ENCODE results near the gene MBNL2. TPM values are rescaled to one million over a fixed set of nuclear protein-coding genes. Genes with fewer than 3 reads are reported as not detected.

The MBNL2 gene
- polyA plus RNA-seq, 1 experiment, result 44.0 TPM

GRCh38 chr13:97289514-97290298 lies 67.6 kb downstream of the MBNL2 start:
- POLR2A ChIA-PET, result no interaction called here
- DNase-seq (ENCODE audit: low read depth, low spot score), result no peak
- CTCF ChIA-PET, result no interaction called here
- no peaks in the 10 kb centered on the region; the same call in 1 of the 2 replicates for H3K9me3 ChIP-seq (ENCODE audit: control insufficient read depth, insufficient read depth, low read length)
- no peak overlapping the region for H3K27ac ChIP-seq (ENCODE audit: low read depth, low read length)
- H3K4me3 ChIP-seq (ENCODE audit: low read depth, low read length), result no peak overlapping the region
- H3K27me3 ChIP-seq (ENCODE audit: control insufficient read depth, insufficient read depth, low read length), result no peaks in the 10 kb centered on the region
- no peak for TF ChIP-seq CTCF (IDR thresholded peaks at IDR 0.05; ENCODE audit: low read depth, low read length)

GRCh38 chr13:97295283-97296182 lies 73.4 kb downstream of the MBNL2 start:
- Histone ChIP-seq H3K9me3 (ENCODE audit: control insufficient read depth, insufficient read depth, low read length) (no peaks in the 10 kb centered on the region; the same call in 1 of the 2 replicates), H3K4me3 (ENCODE audit: low read depth, low read length) (no peak overlapping the region), H3K27me3 (ENCODE audit: control insufficient read depth, insufficient read depth, low read length) (no peaks in the 10 kb centered on the region), H3K27ac (ENCODE audit: low read depth, low read length) (peak overlapping the region; percentile 81)
- peak; percentile 26 for DNase-seq (ENCODE audit: low read depth, low spot score)
- ChIA-PET CTCF (interaction anchor here (2.7 kb wide), 1 partner anchor 186 kb away, joined by 12 read pairs; no protein-coding TSS in a partner anchor), POLR2A (interaction anchor here (1.0 to 1.5 kb wide), 3 partner anchors 9 to 73 kb away, joined by 3 read pairs; partner anchors contain the start of gene MBNL2)
- no peak for TF ChIP-seq CTCF (IDR thresholded peaks at IDR 0.05; ENCODE audit: low read depth, low read length)

GRCh38 chr13:97296740-97297139 lies 74.6 kb downstream of the MBNL2 start:
- no peak overlapping the region for H3K27ac ChIP-seq (ENCODE audit: low read depth, low read length)
- DNase-seq (ENCODE audit: low read depth, low spot score), result no peak
- TF ChIP-seq CTCF (IDR thresholded peaks at IDR 0.05; ENCODE audit: low read depth, low read length), result no peak
- H3K4me3 ChIP-seq (ENCODE audit: low read depth, low read length), result no peak overlapping the region
- no peaks in the 10 kb centered on the region for H3K27me3 ChIP-seq (ENCODE audit: control insufficient read depth, insufficient read depth, low read length)
- CTCF ChIA-PET, result interaction anchor here (0.6 to 2.7 kb wide), 4 partner anchors 74 to 279 kb away, joined by 4 to 12 read pairs (median 6); no protein-coding TSS in a partner anchor
- H3K9me3 ChIP-seq (ENCODE audit: control insufficient read depth, insufficient read depth, low read length), result no peaks in the 10 kb centered on the region; the same call in 1 of the 2 replicates
- POLR2A ChIA-PET, result interaction anchor here (0.8 to 1.5 kb wide), 2 partner anchors 12 to 23 kb away, joined by 3 read pairs; no protein-coding TSS in a partner anchor

GRCh38 chr13:97298816-97299215 lies 76.7 kb downstream of the MBNL2 start:
- Histone ChIP-seq H3K27me3 (ENCODE audit: control insufficient read depth, insufficient read depth, low read length) (no peaks in the 10 kb centered on the region), H3K4me3 (ENCODE audit: low read depth, low read length) (no peak overlapping the region), H3K27ac (ENCODE audit: low read depth, low read length) (no peak overlapping the region), H3K9me3 (ENCODE audit: control insufficient read depth, insufficient read depth, low read length) (no peaks in the 10 kb centered on the region)
- DNase-seq (ENCODE audit: low read depth, low spot score), result no peak
- TF ChIP-seq CTCF (IDR thresholded peaks at IDR 0.05; ENCODE audit: low read depth, low read length), result no peak
- ChIA-PET CTCF (interaction anchor here (0.5 to 1.6 kb wide), 3 partner anchors 12 to 189 kb away, joined by 3 to 7 read pairs (median 3); no protein-coding TSS in a partner anchor), POLR2A (interaction anchor here (0.6 kb wide), 1 partner anchor 63 kb away, joined by 3 read pairs; no protein-coding TSS in a partner anchor)
